Measurements from ENCODE around the gene PMM1. TPM values are rescaled to one million over a fixed set of nuclear protein-coding genes. Genes with fewer than 3 reads are reported as not detected.

PMM1 gene
- total and polyA plus RNA-seq, 2 donors from 2014 or later: 36.4 to 127 TPM

- Histone ChIP-seq H3K4me1 (ENCODE audit: control insufficient read depth in 2 of 3, insufficient read depth in 2 of 3, low read depth in 1 of 3, low read length in 3 of 3) (peaks cover 0 to 9% (median 0%) of the 10 kb centered on the region in 3 donors), H3K27me3 (ENCODE audit: control insufficient read depth, insufficient read depth, low read length) (no peaks in the 10 kb centered on the region), H3K9ac (ENCODE audit: low read length in 3 of 3) (no peak overlapping the region), H3K36me3 (ENCODE audit: control insufficient read depth in 2 of 3, insufficient read depth in 3 of 3, low read length in 3 of 3) (peaks cover 0 to 2% (median 0%) of the 10 kb centered on the region in 3 donors), H3K9me3 (ENCODE audit: control insufficient read depth in 2 of 3, insufficient read depth in 1 of 3, low read length in 3 of 3) (no peaks in the 10 kb centered on the region), H3K4me3 (ENCODE audit: low read length in 3 of 3) (no peak overlapping the region), H3K27ac (ENCODE audit: low read depth in 2 of 2, low read length in 2 of 2) (peak overlapping the region in 1 of 2 donors; percentile 5)
- DNase-seq (peak in 4 of 5 donors; percentile 49 to 63 (median 50)), FAIRE-seq (no peak)
- intact Hi-C loops (cut with DNase I): no loop called here
- TF ChIP-seq CTCF (IDR thresholded peaks at IDR 0.05; ENCODE audit: borderline replicate concordance, extremely low read depth, insufficient read depth): no peak
These were observed 20.8 kb downstream of the PMM1 start for GRCh38 chr22:41568811-41569210.

- TF ChIP-seq CTCF (IDR thresholded peaks at IDR 0.05; ENCODE audit: borderline replicate concordance, extremely low read depth, insufficient read depth): no peak
- Histone ChIP-seq H3K27me3 (ENCODE audit: control insufficient read depth, insufficient read depth, low read length) (no peaks in the 10 kb centered on the region), H3K36me3 (ENCODE audit: control insufficient read depth in 2 of 3, insufficient read depth in 3 of 3, low read length in 3 of 3) (peaks cover 0 to 1% (median 0%) of the 10 kb centered on the region in 3 donors), H3K27ac (ENCODE audit: low read depth in 2 of 2, low read length in 2 of 2) (no peak overlapping the region), H3K4me1 (ENCODE audit: control insufficient read depth in 2 of 3, insufficient read depth in 2 of 3, low read depth in 1 of 3, low read length in 3 of 3) (peaks cover 0 to 16% (median 10%) of the 10 kb centered on the region in 3 donors), H3K4me3 (ENCODE audit: low read length in 3 of 3) (no peak overlapping the region), H3K9me3 (ENCODE audit: control insufficient read depth in 2 of 3, insufficient read depth in 1 of 3, low read length in 3 of 3) (no peaks in the 10 kb centered on the region), H3K9ac (ENCODE audit: low read length in 3 of 3) (peak overlapping the region in 1 of 3 donors; percentile 35)
- intact Hi-C loops (cut with DNase I): no loop called here
- FAIRE-seq (no peak), DNase-seq (no peak)
These were observed 22.2 kb downstream of the PMM1 start for GRCh38 chr22:41567512-41567768.

GRCh38 chr22:41565403-41566054 lies 24.1 kb downstream of the PMM1 start:
- no peaks in the 10 kb centered on the region for H3K27me3 ChIP-seq (ENCODE audit: control insufficient read depth, insufficient read depth, low read length)
- intact Hi-C loops (cut with DNase I): no loop called here
- H3K4me1 ChIP-seq (ENCODE audit: control insufficient read depth in 2 of 3, insufficient read depth in 2 of 3, low read depth in 1 of 3, low read length in 3 of 3): peaks cover 0 to 19% (median 10%) of the 10 kb centered on the region in 3 donors
- no peaks in the 10 kb centered on the region for H3K9me3 ChIP-seq (ENCODE audit: control insufficient read depth in 2 of 3, insufficient read depth in 1 of 3, low read length in 3 of 3)
- no peaks in the 10 kb centered on the region for H3K36me3 ChIP-seq (ENCODE audit: control insufficient read depth in 2 of 3, insufficient read depth in 3 of 3, low read length in 3 of 3)
- TF ChIP-seq CTCF (IDR thresholded peaks at IDR 0.05; ENCODE audit: borderline replicate concordance, extremely low read depth, insufficient read depth): no peak
- no peak for FAIRE-seq
- no peak overlapping the region for H3K4me3 ChIP-seq (ENCODE audit: low read length in 3 of 3)
- H3K9ac ChIP-seq (ENCODE audit: low read length in 3 of 3): no peak overlapping the region
- DNase-seq: no peak
- no peak overlapping the region for H3K27ac ChIP-seq (ENCODE audit: low read depth in 2 of 2, low read length in 2 of 2)

- H3K9ac ChIP-seq (ENCODE audit: low read length in 3 of 3): no peak overlapping the region
- intact Hi-C loops (cut with DNase I): no loop called here
- DNase-seq (no peak), FAIRE-seq (no peak)
- peaks cover 0 to 21% (median 10%) of the 10 kb centered on the region in 3 donors for H3K4me1 ChIP-seq (ENCODE audit: control insufficient read depth in 2 of 3, insufficient read depth in 2 of 3, low read depth in 1 of 3, low read length in 3 of 3)
- H3K4me3 ChIP-seq (ENCODE audit: low read length in 3 of 3): no peak overlapping the region
- H3K27ac ChIP-seq (ENCODE audit: low read depth in 2 of 2, low read length in 2 of 2): no peak overlapping the region
- H3K27me3 ChIP-seq (ENCODE audit: control insufficient read depth, insufficient read depth, low read length): no peaks in the 10 kb centered on the region
- H3K9me3 ChIP-seq (ENCODE audit: control insufficient read depth in 2 of 3, insufficient read depth in 1 of 3, low read length in 3 of 3): no peaks in the 10 kb centered on the region
- H3K36me3 ChIP-seq (ENCODE audit: control insufficient read depth in 2 of 3, insufficient read depth in 3 of 3, low read length in 3 of 3): no peaks in the 10 kb centered on the region
- no peak for TF ChIP-seq CTCF (IDR thresholded peaks at IDR 0.05; ENCODE audit: borderline replicate concordance, extremely low read depth, insufficient read depth)
These were observed 25.1 kb downstream of the PMM1 start for GRCh38 chr22:41564563-41564962.
